Uterus (tissue), 2 donors: ENCODE results near the gene CAMTA1.

Experiments used
- CTCF ChIP-seq, 4 experiments: fragments of 200-600 bp in 2 of 4; fragments of 450-650 bp in 2 of 4; sonication (generic) in 2 of 4; IDR thresholded peaks; one replicate each; pipeline ENCODE4 v1.5.1; 2016 to 2019; ENCODE audit warnings: antibody characterized with exemption in 4 of 4, mild to moderate bottlenecking in 2 of 4, moderate library complexity in 1 of 4
- POLR2A ChIP-seq, 2 donors: fragments of 450-650 bp; IDR thresholded peaks; one replicate each; pipeline ENCODE4 v1.6.1; 2016; ENCODE audit warnings: antibody characterized with exemption in 2 of 2, mild to moderate bottlenecking in 1 of 2, moderate library complexity in 1 of 2

DNA sequence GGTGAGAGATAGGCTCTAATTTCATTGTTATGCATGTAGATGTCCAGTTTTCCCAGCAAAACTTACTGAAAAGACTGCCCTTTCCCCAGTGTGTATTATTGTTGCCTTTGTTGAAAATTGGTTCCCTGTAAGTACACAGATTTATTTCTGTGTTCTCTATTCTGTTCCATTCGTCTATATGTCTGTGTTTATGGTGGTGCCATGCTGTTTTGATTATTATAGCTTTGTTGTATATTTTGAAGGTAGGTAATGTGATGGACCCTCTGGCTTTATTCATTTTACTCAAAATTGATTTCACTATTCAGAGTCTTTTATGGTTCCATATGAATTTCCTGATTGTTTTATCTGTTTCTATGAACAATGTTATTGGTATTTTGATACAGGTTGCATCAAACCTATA, 610.0 kb downstream of the CAMTA1 start:
- TF ChIP-seq CTCF (IDR thresholded peaks at IDR 0.05) (no peak), POLR2A (IDR thresholded peaks at IDR 0.05) (no peak)
